HepG2 (cell line): ENCODE data around the gene CCNYL1. TPM values are rescaled to one million over a fixed set of nuclear protein-coding genes. Genes with fewer than 3 reads are reported as not detected.
A peak's percentile ranks its signal among the peaks of the same experiment; 100 is the strongest.

ENCODE experiments used
- ATM ChIP-seq: fragments of 450-650 bp; IDR thresholded peaks from 2 replicates; pipeline ENCODE4 v1.7.1; 2017; ENCODE audit warnings: mild to moderate bottlenecking, borderline replicate concordance
- ETV6 ChIP-seq: sonication (generic); formaldehyde crosslinking; conservative IDR thresholded peaks from 2 replicates; pipeline ENCODE4 v1.4.0; 2020; ENCODE audit warnings: missing genetic modification reagents
- FOXM1 ChIP-seq: sonication (generic); formaldehyde crosslinking; IDR thresholded peaks from 2 replicates; pipeline ENCODE4 v1.5.0; 2020; ENCODE audit warnings: missing genetic modification reagents
- HNF4A ChIP-seq: sonication (generic); formaldehyde crosslinking; IDR thresholded peaks from 2 replicates; pipeline ENCODE4 v1.4.0; 2020; ENCODE audit warnings: missing genetic modification reagents
- NFE2L1 ChIP-seq: sonication (generic); formaldehyde crosslinking; IDR thresholded peaks from 2 replicates; pipeline ENCODE4 v1.4.0; 2020; ENCODE audit warnings: missing genetic modification reagents, mild to moderate bottlenecking, borderline replicate concordance
- REXO4 ChIP-seq: sonication (generic); formaldehyde crosslinking; IDR thresholded peaks from 2 replicates; pipeline ENCODE4 v1.8.0; 2022; ENCODE audit warnings: missing genetic modification reagents, mild to moderate bottlenecking, borderline replicate concordance
- RFX5 ChIP-seq: IDR thresholded peaks from 2 replicates; pipeline ENCODE4 v1.6.1; 2011; ENCODE audit warnings: low read depth, low read length, improper control_type of control experiment
- SATB2 ChIP-seq: sonication (generic); formaldehyde crosslinking; IDR thresholded peaks from 2 replicates; pipeline ENCODE4 v1.5.0; 2020; ENCODE audit warnings: missing genetic modification reagents
- SMARCE1 ChIP-seq: fragments of 450-650 bp; IDR thresholded peaks from 2 replicates; pipeline ENCODE4 v1.6.1; 2017; ENCODE audit warnings: borderline replicate concordance
- SSRP1 ChIP-seq: IDR thresholded peaks from 2 replicates; pipeline ENCODE4 v1.6.1; 2016; ENCODE audit warnings: control low read depth
- U2AF1 ChIP-seq: fragments of 200-400 bp; formaldehyde crosslinking; optimal IDR thresholded peaks from 2 replicates; pipeline ENCODE3; 2017; ENCODE audit warnings: mild to moderate bottlenecking, low read depth, low read length
- ZFX ChIP-seq: sonication (generic); formaldehyde crosslinking; IDR thresholded peaks from 2 replicates; pipeline ENCODE4 v1.4.0; 2020; ENCODE audit warnings: mild to moderate bottlenecking, low read depth, missing genetic modification reagents, moderate library complexity
- ZNF383 ChIP-seq: sonication (generic); formaldehyde crosslinking; IDR thresholded peaks from 2 replicates; pipeline ENCODE4 v1.4.0; 2020; ENCODE audit warnings: missing genetic modification reagents, mild to moderate bottlenecking, borderline replicate concordance
- ZNF605 ChIP-seq: sonication (generic); formaldehyde crosslinking; IDR thresholded peaks from 2 replicates; pipeline ENCODE4 v1.8.0; 2022; ENCODE audit warnings: mild to moderate bottlenecking, missing genetic modification reagents
- ZNF607 ChIP-seq: sonication (generic); formaldehyde crosslinking; IDR thresholded peaks from 2 replicates; pipeline ENCODE4 v1.5.1; 2020; ENCODE audit warnings: missing genetic modification reagents, mild to moderate bottlenecking, borderline replicate concordance
- ZNF7 ChIP-seq: IDR thresholded peaks from 2 replicates; pipeline ENCODE4 v1.6.1; 2016; ENCODE audit warnings: missing biosample characterization, missing genetic modification reagents
- ZNF883 ChIP-seq: sonication (generic); formaldehyde crosslinking; IDR thresholded peaks from 2 replicates; pipeline ENCODE4 v1.5.1; 2020; ENCODE audit warnings: mild to moderate bottlenecking, missing genetic modification reagents; ENCODE audit errors: not compliant biosample characterization
- polyA plus RNA-seq, 8 experiments: library from polyadenylated mRNA; depleted of rRNA in 3 of 8; stranded (reverse) in 7 of 8; unstranded in 1 of 8; fragments of >200 nt; fragmentation: Illumina TruSeq in 4 of 8; extraction: Trizol in 4 of 8; gene quantifications; 2 replicates each; pipeline versions ENCODE4 v1.2.1 to v1.2.3, GENCODE V29; 2011 to 2016; ENCODE audit warnings: low read depth in 4 of 8, missing spikeins in 1 of 8, mixed read lengths in 1 of 8; ENCODE audit not compliant: insufficient read depth in 1 of 8
- total RNA-seq, 5 experiments: library from RNA; depleted of rRNA; stranded (reverse); fragments of >200 nt; fragmentation: Illumina TruSeq; extraction: Trizol; gene quantifications; 2 replicates each; pipeline ENCODE4 v1.2.3, GENCODE V29; 2016; ENCODE audit warnings: low read depth in 1 of 5
- TF ChIP-seq, protein P1 (sequence below): sonication (generic); formaldehyde crosslinking; IDR thresholded peaks from 2 replicates; pipeline ENCODE4 v1.4.0; 2020; ENCODE audit warnings: missing genetic modification reagents
- TF ChIP-seq, protein P2 (sequence below): sonication (generic); formaldehyde crosslinking; IDR thresholded peaks from 2 replicates; pipeline ENCODE4 v1.4.0; 2020; ENCODE audit warnings: missing genetic modification reagents, mild to moderate bottlenecking, borderline replicate concordance
- TF ChIP-seq, protein P3 (sequence below): sonication (generic); formaldehyde crosslinking; IDR thresholded peaks from 2 replicates; pipeline ENCODE4 v1.5.1; 2020; ENCODE audit warnings: mild to moderate bottlenecking, missing genetic modification reagents, borderline replicate concordance
- TF ChIP-seq, protein P4 (sequence below): IDR thresholded peaks from 2 replicates; pipeline ENCODE4 v1.6.1; 2018; ENCODE audit warnings: missing genetic modification reagents, mild to moderate bottlenecking, missing compliant biosample characterization
- TF ChIP-seq, protein P5 (sequence below): sonication (generic); formaldehyde crosslinking; conservative IDR thresholded peaks from 2 replicates; pipeline ENCODE4 v1.5.0; 2020; ENCODE audit warnings: missing genetic modification reagents

The CCNYL1 gene
- total and polyA plus RNA-seq, 2 of the 13 experiments (the other 11 are each of a cell fraction or from before 2014, with no cell fraction given), result 12.5 to 16.2 TPM

DNA sequence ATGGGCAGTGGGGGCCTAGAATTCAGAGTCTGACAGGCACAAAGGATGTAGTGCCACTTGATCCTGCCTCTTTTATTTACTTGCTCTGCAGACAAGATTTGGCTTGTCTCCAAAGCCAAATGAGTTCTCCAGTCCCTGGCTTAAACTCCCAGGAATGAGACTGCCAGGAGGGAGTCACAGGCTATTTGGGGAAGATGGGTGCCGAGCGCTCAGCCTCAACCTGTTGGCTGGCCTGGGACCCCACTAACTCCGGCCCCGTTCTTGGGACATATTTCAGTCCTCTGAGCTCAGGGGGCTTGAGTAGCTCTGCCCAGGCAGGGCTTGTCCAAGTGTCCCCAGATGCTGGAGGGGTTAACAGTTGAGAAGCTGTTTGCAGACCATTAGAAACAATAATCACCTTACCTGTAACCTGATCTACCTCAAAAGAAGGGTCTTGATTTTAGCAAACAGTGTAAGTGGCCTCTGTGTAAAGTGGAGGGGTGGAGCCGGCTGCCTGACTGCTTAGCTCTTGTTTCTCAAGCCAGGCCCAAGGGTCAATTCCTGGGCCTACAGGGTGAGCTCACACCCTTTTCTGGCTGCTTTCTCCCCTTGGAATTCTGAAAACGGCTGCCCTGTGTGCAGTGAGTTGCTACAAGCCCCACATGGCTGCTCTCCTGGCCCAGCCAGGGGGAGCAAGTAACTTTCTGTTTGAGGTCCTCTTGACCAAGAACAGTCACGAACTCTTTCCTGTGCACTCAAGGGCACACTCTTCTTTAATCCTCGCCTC, 85.3 kb downstream of the CCNYL1 start (continued):
- TF ChIP-seq ZNF605, result peak; percentile 27; the same call in 1 of the 2 replicates
- no peak for TF ChIP-seq RFX5
- TF ChIP-seq, protein P1, sequence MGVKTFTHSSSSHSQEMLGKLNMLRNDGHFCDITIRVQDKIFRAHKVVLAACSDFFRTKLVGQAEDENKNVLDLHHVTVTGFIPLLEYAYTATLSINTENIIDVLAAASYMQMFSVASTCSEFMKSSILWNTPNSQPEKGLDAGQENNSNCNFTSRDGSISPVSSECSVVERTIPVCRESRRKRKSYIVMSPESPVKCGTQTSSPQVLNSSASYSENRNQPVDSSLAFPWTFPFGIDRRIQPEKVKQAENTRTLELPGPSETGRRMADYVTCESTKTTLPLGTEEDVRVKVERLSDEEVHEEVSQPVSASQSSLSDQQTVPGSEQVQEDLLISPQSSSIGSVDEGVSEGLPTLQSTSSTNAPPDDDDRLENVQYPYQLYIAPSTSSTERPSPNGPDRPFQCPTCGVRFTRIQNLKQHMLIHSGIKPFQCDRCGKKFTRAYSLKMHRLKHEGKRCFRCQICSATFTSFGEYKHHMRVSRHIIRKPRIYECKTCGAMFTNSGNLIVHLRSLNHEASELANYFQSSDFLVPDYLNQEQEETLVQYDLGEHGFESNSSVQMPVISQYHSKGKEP (CRISPR knock-in tag), result no peak; the same call in 1 of the 2 replicates
- no peak; the same call in 1 of the 2 replicates for TF ChIP-seq ZNF607 (CRISPR knock-in tag)
- TF ChIP-seq, protein P2, sequence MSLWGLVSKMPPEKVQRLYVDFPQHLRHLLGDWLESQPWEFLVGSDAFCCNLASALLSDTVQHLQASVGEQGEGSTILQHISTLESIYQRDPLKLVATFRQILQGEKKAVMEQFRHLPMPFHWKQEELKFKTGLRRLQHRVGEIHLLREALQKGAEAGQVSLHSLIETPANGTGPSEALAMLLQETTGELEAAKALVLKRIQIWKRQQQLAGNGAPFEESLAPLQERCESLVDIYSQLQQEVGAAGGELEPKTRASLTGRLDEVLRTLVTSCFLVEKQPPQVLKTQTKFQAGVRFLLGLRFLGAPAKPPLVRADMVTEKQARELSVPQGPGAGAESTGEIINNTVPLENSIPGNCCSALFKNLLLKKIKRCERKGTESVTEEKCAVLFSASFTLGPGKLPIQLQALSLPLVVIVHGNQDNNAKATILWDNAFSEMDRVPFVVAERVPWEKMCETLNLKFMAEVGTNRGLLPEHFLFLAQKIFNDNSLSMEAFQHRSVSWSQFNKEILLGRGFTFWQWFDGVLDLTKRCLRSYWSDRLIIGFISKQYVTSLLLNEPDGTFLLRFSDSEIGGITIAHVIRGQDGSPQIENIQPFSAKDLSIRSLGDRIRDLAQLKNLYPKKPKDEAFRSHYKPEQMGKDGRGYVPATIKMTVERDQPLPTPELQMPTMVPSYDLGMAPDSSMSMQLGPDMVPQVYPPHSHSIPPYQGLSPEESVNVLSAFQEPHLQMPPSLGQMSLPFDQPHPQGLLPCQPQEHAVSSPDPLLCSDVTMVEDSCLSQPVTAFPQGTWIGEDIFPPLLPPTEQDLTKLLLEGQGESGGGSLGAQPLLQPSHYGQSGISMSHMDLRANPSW, result peak; percentile 43; the same call in 1 of the 2 replicates
- TF ChIP-seq HNF4A, result peak; percentile 84
- TF ChIP-seq SSRP1 (CRISPR knock-in tag), result no peak
- TF ChIP-seq ZNF383 (CRISPR knock-in tag), result no peak
- TF ChIP-seq REXO4 (CRISPR knock-in tag), result no peak
- TF ChIP-seq, protein P3, sequence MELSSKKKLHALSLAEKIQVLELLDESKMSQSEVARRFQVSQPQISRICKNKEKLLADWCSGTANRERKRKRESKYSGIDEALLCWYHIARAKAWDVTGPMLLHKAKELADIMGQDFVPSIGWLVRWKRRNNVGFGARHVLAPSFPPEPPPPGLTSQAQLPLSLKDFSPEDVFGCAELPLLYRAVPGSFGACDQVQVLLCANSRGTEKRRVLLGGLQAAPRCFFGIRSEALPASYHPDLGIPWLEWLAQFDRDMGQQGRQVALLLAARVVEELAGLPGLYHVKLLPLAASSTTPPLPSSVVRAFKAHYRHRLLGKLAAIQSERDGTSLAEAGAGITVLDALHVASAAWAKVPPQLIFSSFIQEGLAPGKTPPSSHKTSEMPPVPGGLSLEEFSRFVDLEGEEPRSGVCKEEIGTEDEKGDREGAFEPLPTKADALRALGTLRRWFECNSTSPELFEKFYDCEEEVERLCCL, result no peak
- no peak for TF ChIP-seq FOXM1 (CRISPR knock-in tag)
- no peak for TF ChIP-seq SATB2 (CRISPR knock-in tag)
- no peak for TF ChIP-seq SMARCE1
- TF ChIP-seq ZNF7 (CRISPR knock-in tag), result no peak
- no peak for TF ChIP-seq U2AF1
- TF ChIP-seq, protein P4, sequence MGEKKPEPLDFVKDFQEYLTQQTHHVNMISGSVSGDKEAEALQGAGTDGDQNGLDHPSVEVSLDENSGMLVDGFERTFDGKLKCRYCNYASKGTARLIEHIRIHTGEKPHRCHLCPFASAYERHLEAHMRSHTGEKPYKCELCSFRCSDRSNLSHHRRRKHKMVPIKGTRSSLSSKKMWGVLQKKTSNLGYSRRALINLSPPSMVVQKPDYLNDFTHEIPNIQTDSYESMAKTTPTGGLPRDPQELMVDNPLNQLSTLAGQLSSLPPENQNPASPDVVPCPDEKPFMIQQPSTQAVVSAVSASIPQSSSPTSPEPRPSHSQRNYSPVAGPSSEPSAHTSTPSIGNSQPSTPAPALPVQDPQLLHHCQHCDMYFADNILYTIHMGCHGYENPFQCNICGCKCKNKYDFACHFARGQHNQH (CRISPR knock-in tag), result peak; percentile 85; the same call in 1 of the 2 replicates
- 0 out of 2 replicates have a peak, but pooled peaks have one; percentile 12 for TF ChIP-seq ETV6 (CRISPR knock-in tag)
- TF ChIP-seq, protein P5, sequence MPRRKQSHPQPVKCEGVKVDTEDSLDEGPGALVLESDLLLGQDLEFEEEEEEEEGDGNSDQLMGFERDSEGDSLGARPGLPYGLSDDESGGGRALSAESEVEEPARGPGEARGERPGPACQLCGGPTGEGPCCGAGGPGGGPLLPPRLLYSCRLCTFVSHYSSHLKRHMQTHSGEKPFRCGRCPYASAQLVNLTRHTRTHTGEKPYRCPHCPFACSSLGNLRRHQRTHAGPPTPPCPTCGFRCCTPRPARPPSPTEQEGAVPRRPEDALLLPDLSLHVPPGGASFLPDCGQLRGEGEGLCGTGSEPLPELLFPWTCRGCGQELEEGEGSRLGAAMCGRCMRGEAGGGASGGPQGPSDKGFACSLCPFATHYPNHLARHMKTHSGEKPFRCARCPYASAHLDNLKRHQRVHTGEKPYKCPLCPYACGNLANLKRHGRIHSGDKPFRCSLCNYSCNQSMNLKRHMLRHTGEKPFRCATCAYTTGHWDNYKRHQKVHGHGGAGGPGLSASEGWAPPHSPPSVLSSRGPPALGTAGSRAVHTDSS (CRISPR knock-in tag), result no peak
- TF ChIP-seq ZNF883, result no peak
- TF ChIP-seq NFE2L1 (CRISPR knock-in tag), result no peak
- TF ChIP-seq ATM, result no peak
- peak; percentile 84 for TF ChIP-seq ZFX (CRISPR knock-in tag)
